SH-SY5Y (cell line): Measurements from ENCODE around the gene TBC1D22A.

Experiments
- GATA2 ChIP-seq: IDR thresholded peaks from 2 replicates; pipeline ENCODE4 v1.6.1; 2011; ENCODE audit warnings: mild to moderate bottlenecking, low read depth, low read length
- GATA3 ChIP-seq: IDR thresholded peaks from 2 replicates; pipeline ENCODE4 v1.6.1; 2011; ENCODE audit warnings: low read depth, mild to moderate bottlenecking, low read length, moderate library complexity

- TF ChIP-seq GATA2 (no peak), GATA3 (no peak)
These were observed 95.8 kb downstream of the TBC1D22A start for GRCh38 chr22:46858181-46858771.
